ENCODE measurements around the gene USP4. TPM values are rescaled to one million over a fixed set of nuclear protein-coding genes. Genes with fewer than 3 reads are reported as not detected.

Gene USP4
- total RNA-seq, 1 experiment from 2014 or later, result 54.1 TPM

- no peaks in the 10 kb centered on the region for H3K27me3 Mint-ChIP-seq (ENCODE audit: insufficient read depth, unreplicated experiment)
- ChIA-PET POLR2A (interaction anchor here (1.6 kb wide), 1 partner anchor 12 kb away, joined by 3 read pairs; no protein-coding TSS in a partner anchor), CTCF (no interaction called here)
- DNase-seq (ENCODE audit: unreplicated experiment), result no peak
- H3K9me3 Mint-ChIP-seq (ENCODE audit: unreplicated experiment), result no peaks in the 10 kb centered on the region
- H3K4me1 Mint-ChIP-seq (ENCODE audit: insufficient read depth, unreplicated experiment), result no peaks in the 10 kb centered on the region
- TF ChIP-seq CTCF (IDR thresholded peaks at IDR 0.05; ENCODE audit: unreplicated experiment), result no peak
- H3K36me3 Mint-ChIP-seq (ENCODE audit: insufficient read depth, unreplicated experiment), result peaks cover 29% of the 10 kb centered on the region
- no peak overlapping the region for H3K27ac Mint-ChIP-seq (ENCODE audit: low read depth, unreplicated experiment)
- BruUV-seq (replicated peaks), result no TSS peak
- intact Hi-C loops (cut with micrococcal nuclease), result no loop called here
- no peak overlapping the region for H3K4me3 Mint-ChIP-seq (ENCODE audit: unreplicated experiment)
Measured at GRCh38 chr3:49273825-49274532, 65.9 kb downstream of the USP4 start.

- no peak overlapping the region for H3K4me3 Mint-ChIP-seq (ENCODE audit: unreplicated experiment)
- no TSS peak for BruUV-seq (replicated peaks)
- CTCF ChIA-PET, result no interaction called here
Measured at GRCh38 chr3:49271047-49271446, 68.8 kb downstream of the USP4 start.

GRCh38 chr3:49270156-49270500, 69.7 kb downstream of the USP4 start:
- intact Hi-C loops (cut with micrococcal nuclease), result no loop called here
- Mint-ChIP-seq H3K4me3 (ENCODE audit: unreplicated experiment) (no peak overlapping the region), H3K9me3 (ENCODE audit: unreplicated experiment) (no peaks in the 10 kb centered on the region), H3K36me3 (ENCODE audit: insufficient read depth, unreplicated experiment) (peaks cover 10% of the 10 kb centered on the region), H3K27me3 (ENCODE audit: insufficient read depth, unreplicated experiment) (no peaks in the 10 kb centered on the region), H3K27ac (ENCODE audit: low read depth, unreplicated experiment) (no peak overlapping the region), H3K4me1 (ENCODE audit: insufficient read depth, unreplicated experiment) (no peaks in the 10 kb centered on the region)
- DNase-seq (ENCODE audit: unreplicated experiment), result no peak
- BruUV-seq (replicated peaks), result no TSS peak
- CTCF ChIA-PET, result interaction anchor here (0.6 to 1.0 kb wide), 2 partner anchors 28 to 1084 kb away, joined by 3 read pairs; no protein-coding TSS in a partner anchor
- POLR2A ChIA-PET, result interaction anchor here (0.9 to 1.3 kb wide), 2 partner anchors 12 to 28 kb away, joined by 3 read pairs; no protein-coding TSS in a partner anchor
- no peak for TF ChIP-seq CTCF (IDR thresholded peaks at IDR 0.05; ENCODE audit: unreplicated experiment)

More at GRCh38 chr3:49271047-49271446, 68.8 kb downstream of the USP4 start:
- intact Hi-C loops (cut with micrococcal nuclease), result no loop called here
- Mint-ChIP-seq H3K9me3 (ENCODE audit: unreplicated experiment) (no peaks in the 10 kb centered on the region), H3K36me3 (ENCODE audit: insufficient read depth, unreplicated experiment) (peaks cover 14% of the 10 kb centered on the region), H3K4me1 (ENCODE audit: insufficient read depth, unreplicated experiment) (no peaks in the 10 kb centered on the region), H3K27me3 (ENCODE audit: insufficient read depth, unreplicated experiment) (no peaks in the 10 kb centered on the region), H3K27ac (ENCODE audit: low read depth, unreplicated experiment) (no peak overlapping the region)
- no peak for TF ChIP-seq CTCF (IDR thresholded peaks at IDR 0.05; ENCODE audit: unreplicated experiment)
- DNase-seq (ENCODE audit: unreplicated experiment), result no peak
- POLR2A ChIA-PET, result interaction anchor here (0.7 to 1.3 kb wide), 3 partner anchors 11 to 543 kb away, joined by 3 to 4 read pairs (median 3); partner anchors contain the start of gene UBA7

DNA sequence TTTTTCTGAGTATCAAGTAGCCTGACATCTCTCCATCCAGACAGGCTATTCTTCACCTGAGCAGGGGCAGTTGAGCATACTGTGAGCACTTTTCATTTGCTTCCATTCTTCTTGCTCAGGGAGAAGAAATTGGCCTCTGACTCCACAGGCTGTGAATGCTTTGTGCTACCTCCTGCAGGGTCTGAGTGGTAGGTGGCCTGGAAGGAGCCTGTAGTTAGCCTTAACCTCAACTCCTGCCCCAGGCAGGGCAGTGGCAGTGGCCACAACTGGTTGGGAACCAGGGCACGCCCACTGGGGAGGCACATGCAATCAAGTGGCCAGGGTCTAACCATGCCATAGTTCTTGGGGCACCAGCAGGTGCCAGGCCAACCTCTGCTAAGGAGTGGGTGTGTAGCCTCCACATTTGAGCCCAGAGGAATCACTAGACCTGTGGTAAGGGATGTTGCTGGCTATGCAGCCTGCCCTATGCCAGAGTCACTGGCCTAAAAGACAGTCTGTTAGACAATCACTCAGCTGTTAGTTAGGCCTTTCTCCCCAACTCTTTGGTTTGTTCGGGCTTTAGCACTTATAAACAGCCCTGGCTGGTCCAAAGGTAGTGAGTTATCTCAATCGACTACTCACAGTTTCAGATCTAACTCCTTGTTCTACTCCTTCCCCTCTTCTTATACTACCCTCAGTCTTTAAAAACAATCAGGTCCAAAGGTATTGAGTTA, 70.3 kb downstream of the USP4 start:
- no peak for TF ChIP-seq CTCF (IDR thresholded peaks at IDR 0.05; ENCODE audit: unreplicated experiment)
- ChIA-PET POLR2A (no interaction called here), CTCF (interaction anchor here (0.6 to 1.0 kb wide), 2 partner anchors 28 to 1085 kb away, joined by 3 read pairs; no protein-coding TSS in a partner anchor)
- Mint-ChIP-seq H3K27me3 (ENCODE audit: insufficient read depth, unreplicated experiment) (no peaks in the 10 kb centered on the region), H3K9me3 (ENCODE audit: unreplicated experiment) (no peaks in the 10 kb centered on the region), H3K4me1 (ENCODE audit: insufficient read depth, unreplicated experiment) (no peaks in the 10 kb centered on the region), H3K27ac (ENCODE audit: low read depth, unreplicated experiment) (no peak overlapping the region), H3K4me3 (ENCODE audit: unreplicated experiment) (no peak overlapping the region), H3K36me3 (ENCODE audit: insufficient read depth, unreplicated experiment) (peaks cover 10% of the 10 kb centered on the region)
- DNase-seq (ENCODE audit: unreplicated experiment), result no peak
- BruUV-seq (replicated peaks), result no TSS peak
- intact Hi-C loops (cut with micrococcal nuclease), result no loop called here
